ENCODE data around the gene TINAGL1.

- no peak for TF ChIP-seq POLR2A (IDR thresholded peaks at IDR 0.05; ENCODE audit: low read depth, low read length)
- no peak for TF ChIP-seq POLR2AphosphoS5 (IDR thresholded peaks at IDR 0.05; ENCODE audit: low read depth, low read length)
- no peak for TF ChIP-seq TAF1 (IDR thresholded peaks at IDR 0.05; ENCODE audit: low read depth, low read length)
- no peak for TF ChIP-seq POU2F2 (IDR thresholded peaks at IDR 0.05; ENCODE audit: low read depth, low read length)
- TF ChIP-seq SPI1 (IDR thresholded peaks at IDR 0.05; ENCODE audit: low read depth, low read length), result no peak
Observed at GRCh38 chr1:31615414-31615813, 39.1 kb downstream of the TINAGL1 start.
